Fibroblast of skin of back (primary cell): ENCODE measurements around the gene MARVELD2.

Experiments used
- DNase-seq: peaks from one replicate; pipeline ENCODE4 v3.0.0-alpha.2; 2013

The MARVELD2 gene

GRCh38 chr5:69492923-69493395 lies 78.0 kb downstream of the MARVELD2 start:
- peak; percentile 19 for DNase-seq

- DNase-seq = peak; percentile 29
Measured at GRCh38 chr5:69493396-69494133, 78.6 kb downstream of the MARVELD2 start.
